HG02759 (cell line): ENCODE data around the gene PPRC1.
"Not testable (repeated sequence)": the region's sequence is repeated elsewhere in the genome, so short reads cannot be mapped to it uniquely, and the experiment has no call there.

ENCODE experiments used
- ATAC-seq: cut with Tn5 transposase; IDR thresholded peaks from one replicate; pipeline ENCODE4 v1.9.1; 2021; ENCODE audit warnings: mild to moderate bottlenecking, moderate library complexity; ENCODE audit not compliant: unreplicated experiment

PPRC1 gene

DNA sequence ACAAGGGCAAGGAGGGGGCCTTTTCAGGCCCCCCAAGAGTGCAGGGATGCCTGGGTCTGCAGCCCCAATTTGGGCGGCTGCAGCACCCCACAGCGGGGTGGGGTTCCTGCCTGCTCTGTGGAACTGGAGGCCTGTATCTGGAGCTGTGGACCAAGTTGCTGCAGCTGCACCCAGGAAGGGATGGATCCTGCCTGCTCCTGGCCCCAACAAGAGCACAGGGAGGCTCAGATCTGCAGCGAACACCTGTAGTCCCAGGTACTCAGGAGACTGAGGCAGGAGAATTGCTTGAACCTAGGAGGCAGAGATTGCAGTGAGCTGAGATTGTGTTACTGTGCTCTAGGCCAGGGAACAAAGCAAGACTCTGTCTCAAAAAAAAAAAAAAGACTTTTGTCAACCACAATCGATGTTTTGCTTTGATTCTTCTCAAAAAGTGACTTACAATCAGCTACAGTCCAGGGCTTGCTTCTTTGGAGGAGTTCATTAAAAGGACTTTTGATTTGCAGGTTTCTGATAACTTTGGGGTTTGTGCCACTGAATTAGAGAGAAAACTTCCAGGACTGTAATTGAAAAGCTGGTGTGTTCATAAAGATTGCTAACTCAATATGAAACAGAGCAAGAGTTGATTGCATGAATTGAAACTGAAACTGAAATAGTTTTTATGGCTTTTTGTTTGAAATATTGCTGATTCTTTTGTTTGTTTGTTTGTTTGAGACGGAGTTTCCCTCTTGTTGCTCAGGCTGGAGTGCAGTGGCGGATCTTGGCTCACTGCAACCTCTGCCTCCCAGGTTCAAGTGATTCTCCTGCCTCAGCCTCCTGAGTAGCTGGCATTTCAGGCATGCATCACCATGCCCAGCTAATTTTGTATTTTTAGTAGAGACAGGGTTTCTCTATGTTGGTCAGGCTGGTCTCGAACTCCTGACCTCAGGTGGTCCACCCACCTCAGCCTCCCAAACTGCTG, 56.4 kb downstream of the PPRC1 start:
- ATAC-seq: not testable (repeated sequence)

- no peak for ATAC-seq
Measured at GRCh38 chr10:102191956-102192355, 59.1 kb downstream of the PPRC1 start.

GRCh38 chr10:102195296-102195870, 62.5 kb downstream of the PPRC1 start:
- ATAC-seq: no peak

DNA sequence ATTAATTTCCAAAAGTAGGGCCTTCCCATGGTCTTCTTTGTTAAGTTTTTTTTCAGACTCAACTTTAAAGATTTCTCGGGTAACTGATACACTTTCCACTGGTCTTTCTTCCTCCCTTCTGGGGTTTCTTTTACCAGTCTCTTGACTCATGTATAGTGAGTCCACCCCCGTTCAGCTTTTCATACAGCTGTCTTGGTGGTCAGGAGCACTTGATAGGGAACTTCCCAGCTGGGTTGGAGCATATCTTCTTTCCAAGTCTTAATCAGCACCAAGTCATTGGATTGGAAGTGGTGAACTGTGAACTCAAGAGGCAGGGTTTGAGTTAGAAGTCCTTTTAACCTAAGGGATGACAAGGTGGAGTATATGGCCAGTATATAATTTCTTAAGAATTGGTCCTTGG, 64.1 kb downstream of the PPRC1 start:
- ATAC-seq: no peak

- ATAC-seq: no peak
Measured at GRCh38 chr10:102198027-102198426, 65.2 kb downstream of the PPRC1 start.
